ENCODE measurements around the gene PRRX1.

Gene PRRX1

DNA sequence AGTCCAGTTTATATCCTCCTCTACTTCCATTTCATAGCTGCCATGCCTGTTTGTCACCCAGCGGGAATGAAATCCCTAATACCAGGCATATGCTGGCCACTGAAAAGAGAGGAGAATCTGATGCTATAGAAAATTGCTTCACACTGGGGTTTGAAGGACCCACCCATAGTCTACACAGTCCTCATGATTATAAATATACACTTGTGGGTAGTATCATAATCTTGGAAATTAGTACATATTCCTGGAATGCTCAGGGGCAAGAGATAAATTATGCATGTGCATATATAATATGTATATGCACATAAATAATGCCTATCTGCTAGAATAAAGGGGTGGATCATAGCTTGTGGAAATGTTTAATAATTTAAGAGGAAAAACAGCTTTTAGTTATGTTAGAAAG lies 105.8 kb downstream of the PRRX1 start:
- DNase-seq (ENCODE audit: low read depth) = no peak

DNA sequence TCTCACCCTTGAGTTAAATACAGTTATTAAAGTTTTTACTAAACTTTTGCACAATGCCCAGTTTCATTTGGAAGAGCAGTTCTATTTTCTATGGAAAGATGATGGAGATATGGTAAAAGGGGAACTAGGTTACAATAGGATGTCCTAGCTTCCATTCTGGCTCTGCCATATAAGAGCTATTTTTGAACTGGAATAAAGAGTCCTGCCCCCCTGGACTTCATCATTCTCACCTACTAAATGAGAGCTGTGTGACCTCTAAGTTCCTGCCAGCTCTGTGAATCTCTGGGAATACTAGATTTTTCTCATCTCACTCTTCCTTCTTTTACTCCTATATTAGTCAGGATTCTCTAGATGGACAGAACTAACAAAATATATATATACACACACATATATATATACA lies 106.3 kb downstream of the PRRX1 start:
- no peak for DNase-seq (ENCODE audit: low read depth)

DNA sequence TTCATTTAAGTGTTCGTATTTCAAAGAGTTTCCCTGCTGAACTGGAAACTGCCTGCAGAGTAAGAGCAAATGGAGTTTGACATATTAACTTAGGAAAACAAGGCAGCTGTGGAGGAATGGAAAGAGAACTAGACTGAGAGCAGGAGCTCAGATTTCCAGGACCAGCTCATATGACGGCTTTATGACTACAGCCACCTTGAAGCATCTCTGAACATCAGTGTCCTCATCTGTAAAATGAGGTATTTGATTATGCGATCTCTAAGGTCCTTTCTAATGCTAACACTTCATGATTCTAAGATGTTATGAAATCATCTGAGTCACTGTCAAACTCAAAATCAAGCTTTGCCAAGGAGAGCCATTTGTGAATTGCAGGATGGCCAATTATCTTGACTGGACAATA lies 112.3 kb downstream of the PRRX1 start:
- no peak for DNase-seq (ENCODE audit: low read depth)

DNA sequence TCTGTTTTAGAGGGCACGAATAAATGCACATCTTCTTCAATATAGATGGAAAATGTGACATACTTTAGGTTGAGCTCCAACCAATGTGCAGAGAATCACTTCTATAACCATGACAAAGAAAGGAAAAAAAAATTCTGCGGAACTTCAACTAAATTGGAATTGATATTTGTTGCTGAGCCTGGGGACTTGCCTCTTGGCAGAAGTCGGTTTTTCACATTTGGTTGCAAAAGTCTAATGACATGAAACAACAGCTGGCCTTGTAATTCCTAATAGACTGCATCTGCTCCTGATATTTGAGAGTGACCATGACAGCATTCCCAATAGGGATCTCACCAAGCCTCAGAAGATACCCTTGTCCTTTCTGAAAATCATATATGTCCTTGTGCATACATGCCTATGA lies 112.8 kb downstream of the PRRX1 start:
- no peak for DNase-seq (ENCODE audit: low read depth)

All from amniotic epithelial cell (primary cell).